ENCODE results near the gene PRTFDC1.
A peak's percentile ranks its signal among the peaks of the same experiment; 100 is the strongest.
"Not testable (repeated sequence)": the region's sequence is repeated elsewhere in the genome, so short reads cannot be mapped to it uniquely, and the experiment has no call there.

The PRTFDC1 gene

GRCh38 chr10:24952143-24952706, at the start of gene PRTFDC1:
Gene PRTFDC1, minus strand, starts transcription at chr10:24952606. Its CDS starts 31 bp downstream, at chr10:24952575.
- DNase-seq (ENCODE audit: low spot score) = peak; percentile 30

GRCh38 chr10:24998044-24998443, 45.6 kb upstream of the PRTFDC1 start:
- no peak for DNase-seq (ENCODE audit: low spot score)

GRCh38 chr10:24995072-24995471, 42.7 kb upstream of the PRTFDC1 start:
- no peak for DNase-seq (ENCODE audit: low spot score)

GRCh38 chr10:24993237-24993958, 41.0 kb upstream of the PRTFDC1 start:
- peak; percentile 79 for DNase-seq (ENCODE audit: low spot score)

GRCh38 chr10:24992512-24993133, 40.2 kb upstream of the PRTFDC1 start:
- DNase-seq (ENCODE audit: low spot score) = no peak

DNA sequence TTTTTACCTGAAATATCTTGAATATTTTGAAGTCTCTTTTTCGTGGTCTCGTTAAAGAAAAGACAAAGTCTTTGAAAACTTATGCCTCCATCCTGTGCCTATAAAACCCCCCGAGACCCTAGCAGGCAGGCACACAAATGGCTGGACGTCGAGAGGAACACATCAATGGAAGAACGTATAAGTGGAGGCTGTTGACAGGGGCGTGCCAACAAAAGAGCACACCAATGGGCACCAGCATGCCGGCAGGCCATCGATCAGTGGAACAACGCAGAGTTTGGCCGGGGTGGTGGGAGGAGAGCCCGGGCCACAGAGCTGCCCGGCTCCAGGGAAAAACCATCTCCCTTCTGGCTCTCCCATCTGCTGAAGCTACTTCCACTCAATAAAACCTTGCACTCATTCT, 38.9 kb upstream of the PRTFDC1 start:
- DNase-seq (ENCODE audit: low spot score) = no peak

DNA sequence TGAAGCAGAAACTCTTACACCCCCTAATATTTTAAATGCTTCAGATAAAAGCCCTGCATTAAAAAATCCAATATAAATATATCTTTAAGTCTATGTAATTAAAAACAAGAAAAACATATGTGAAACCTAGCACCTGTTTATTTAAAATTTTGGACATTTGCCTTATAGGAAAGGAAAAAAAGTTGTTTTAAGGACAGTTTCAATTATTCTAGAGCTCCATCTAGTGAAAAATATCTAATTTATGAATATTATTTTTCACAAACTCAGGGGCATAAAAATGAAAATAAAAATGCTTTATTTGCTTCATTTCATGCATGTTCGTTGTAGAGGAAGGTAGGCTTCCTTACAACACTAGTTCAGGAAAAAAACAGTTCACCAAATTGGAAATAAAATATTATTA, 37.5 kb upstream of the PRTFDC1 start:
- DNase-seq (ENCODE audit: low spot score) = no peak

- no peak for DNase-seq (ENCODE audit: low spot score)
These were observed 36.6 kb upstream of the PRTFDC1 start for GRCh38 chr10:24988831-24989640.

DNA sequence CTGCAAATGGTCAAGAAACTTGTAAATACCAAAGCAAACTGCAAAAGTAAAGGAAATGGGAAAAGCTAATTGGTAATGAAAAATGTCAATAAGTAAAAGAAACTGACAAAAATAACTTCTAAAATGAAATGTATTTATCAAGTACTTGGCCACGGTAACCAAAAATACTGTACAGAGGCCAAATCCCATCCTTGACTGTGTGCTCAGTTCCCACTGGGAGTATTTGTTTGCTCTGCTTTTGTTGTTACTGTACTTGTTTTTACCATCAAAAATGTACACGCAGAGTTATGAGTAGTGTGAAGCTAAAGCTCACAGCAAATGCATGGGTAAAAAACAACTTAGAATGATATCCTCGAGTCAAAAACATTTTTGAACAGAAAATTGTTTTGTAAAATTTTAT, 32.5 kb upstream of the PRTFDC1 start:
- DNase-seq (ENCODE audit: low spot score) = no peak

GRCh38 chr10:24983946-24984345, 31.5 kb upstream of the PRTFDC1 start:
- no peak for DNase-seq (ENCODE audit: low spot score)

DNA sequence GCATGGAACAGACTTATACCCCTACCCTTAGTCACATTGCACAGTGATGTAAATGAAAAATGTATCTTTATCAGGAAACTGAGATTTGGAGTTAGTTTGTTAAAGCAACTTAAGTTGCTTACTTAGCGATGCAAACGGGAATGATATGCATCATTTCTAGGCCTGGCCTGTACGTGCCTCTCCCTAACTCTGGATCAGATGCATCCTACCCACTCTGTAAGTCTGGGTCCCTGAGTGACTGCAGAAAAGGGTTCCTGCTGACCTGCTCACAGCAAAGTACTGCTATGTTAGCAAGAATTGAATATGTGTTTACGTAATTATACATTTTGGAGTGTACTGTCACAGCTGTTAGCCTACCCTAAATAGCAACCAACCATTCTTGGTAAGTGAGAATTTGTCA, 30.7 kb upstream of the PRTFDC1 start:
- DNase-seq (ENCODE audit: low spot score) = no peak

DNA sequence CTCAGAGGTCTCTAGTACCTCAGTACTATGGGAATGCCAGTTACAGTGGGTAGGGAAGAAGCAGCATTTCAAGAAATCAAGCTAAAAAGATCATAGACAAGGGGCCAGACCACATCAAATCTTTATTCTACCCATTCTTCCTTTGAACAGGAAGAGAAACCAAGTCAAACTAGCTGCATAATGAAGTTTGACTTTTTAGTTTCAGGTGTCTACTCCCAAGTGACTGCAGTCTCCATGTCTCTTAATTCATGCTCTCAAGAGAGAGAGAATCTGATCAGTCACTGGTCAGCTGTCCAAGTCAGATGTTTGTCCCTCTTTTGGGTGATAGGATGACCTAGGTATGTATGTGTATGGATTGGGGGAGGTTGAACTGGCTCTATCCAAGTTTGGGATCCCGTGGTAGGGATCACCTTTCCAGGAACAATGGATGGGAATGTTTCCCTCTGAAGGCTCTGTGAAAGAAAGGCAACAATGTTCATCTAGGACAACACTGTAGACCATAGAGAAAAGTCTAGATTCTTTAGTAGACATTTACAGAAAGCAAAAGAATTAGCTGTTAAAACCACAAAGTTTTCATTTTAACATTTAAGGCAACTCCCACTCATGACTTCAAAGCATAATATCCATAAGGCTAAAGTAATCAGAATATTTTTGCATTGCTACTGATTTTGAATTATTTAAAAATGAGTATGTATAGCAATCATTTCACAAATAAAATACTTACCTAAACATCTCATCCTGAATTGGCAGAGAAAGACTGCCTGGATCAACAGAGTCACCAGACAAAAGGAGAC, 30.1 kb upstream of the PRTFDC1 start:
- DNase-seq (ENCODE audit: low spot score) = no peak

DNA sequence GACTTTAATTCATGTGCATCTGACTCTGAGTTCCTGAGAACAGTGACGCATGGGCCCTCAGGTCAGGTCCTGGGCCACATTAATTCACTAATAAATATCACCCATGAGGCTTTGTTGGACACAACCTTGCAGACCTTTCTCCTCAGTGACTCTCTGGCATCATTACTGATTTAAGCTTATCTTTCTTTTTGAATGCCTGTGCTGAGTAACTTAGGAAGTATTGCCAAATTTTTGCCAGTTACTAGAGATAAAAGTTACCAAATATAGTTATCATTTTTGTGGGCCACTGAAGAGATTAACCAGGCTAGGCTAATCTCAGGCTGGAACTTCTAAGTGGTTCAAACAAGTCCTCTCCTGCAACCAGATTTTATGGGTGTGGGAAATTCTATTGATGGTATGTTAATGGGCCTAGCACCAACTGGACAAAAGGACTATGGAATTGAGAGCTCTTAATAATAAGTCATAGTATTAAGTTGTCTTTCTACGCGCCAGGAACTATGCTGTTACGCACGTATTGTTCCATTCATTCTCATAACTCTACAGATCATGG, 28.8 kb upstream of the PRTFDC1 start:
- DNase-seq (ENCODE audit: low spot score) = no peak

DNA sequence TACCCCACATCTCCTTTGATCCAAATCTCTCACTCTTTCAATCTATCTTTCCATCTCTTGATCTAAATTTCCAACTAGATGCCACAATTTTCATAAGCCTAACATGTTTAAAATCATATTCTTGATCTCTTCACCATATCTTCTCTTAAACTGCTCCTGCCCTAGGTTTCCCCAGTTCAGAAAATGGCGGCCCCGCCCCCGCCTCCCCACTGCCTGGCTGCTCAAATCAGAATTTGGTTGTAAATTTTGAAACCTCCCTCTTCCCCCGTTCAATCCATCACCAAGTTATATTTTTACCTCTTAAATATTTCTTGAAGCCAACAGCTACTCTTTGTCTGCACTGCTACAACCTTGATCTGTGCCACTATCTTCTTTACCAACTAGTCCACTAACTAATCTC, 27.3 kb upstream of the PRTFDC1 start:
- no peak for DNase-seq (ENCODE audit: low spot score)

GRCh38 chr10:24974976-24975375, 22.6 kb upstream of the PRTFDC1 start:
- DNase-seq (ENCODE audit: low spot score) = no peak

DNA sequence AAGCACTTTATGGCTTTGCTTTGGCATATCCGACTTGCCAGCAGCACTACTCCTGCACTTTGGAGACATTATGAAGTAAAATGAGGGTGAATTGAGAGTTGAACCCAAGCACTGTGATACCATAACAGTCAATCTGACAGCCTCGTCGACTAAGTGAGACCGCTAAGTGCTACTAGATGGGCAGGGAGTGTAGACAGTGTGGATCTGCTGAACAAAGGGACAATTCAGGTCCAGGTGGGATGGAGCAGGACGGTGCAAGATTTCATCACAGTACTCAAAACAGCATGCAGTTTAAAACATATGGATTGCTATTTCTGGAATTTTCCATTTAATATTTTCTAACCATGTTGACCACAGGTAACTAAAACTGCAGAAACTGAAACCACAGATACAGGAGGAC, 20.8 kb upstream of the PRTFDC1 start:
- no peak for DNase-seq (ENCODE audit: low spot score)

DNA sequence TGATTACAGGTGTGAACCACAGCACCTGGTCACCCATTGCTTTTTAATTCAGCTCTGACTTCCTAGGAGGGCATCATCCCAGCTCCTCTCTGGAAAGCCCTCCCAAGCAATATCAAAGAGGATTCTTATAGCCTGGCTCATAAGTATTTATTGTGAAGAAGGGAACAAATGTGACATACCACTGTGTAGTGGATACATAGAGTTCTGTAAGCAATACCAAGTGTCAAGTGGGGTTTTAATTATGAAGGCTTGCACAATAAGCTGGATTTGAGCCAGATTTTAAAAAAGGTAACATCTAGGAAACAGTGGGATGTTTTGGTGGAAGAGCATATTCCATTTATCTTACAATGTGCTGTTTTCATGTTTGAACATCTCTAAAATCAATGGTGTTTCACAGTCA, 19.0 kb upstream of the PRTFDC1 start:
- DNase-seq (ENCODE audit: low spot score) = no peak

- no peak for DNase-seq (ENCODE audit: low spot score)
These were observed 17.5 kb upstream of the PRTFDC1 start for GRCh38 chr10:24969841-24970281.

DNA sequence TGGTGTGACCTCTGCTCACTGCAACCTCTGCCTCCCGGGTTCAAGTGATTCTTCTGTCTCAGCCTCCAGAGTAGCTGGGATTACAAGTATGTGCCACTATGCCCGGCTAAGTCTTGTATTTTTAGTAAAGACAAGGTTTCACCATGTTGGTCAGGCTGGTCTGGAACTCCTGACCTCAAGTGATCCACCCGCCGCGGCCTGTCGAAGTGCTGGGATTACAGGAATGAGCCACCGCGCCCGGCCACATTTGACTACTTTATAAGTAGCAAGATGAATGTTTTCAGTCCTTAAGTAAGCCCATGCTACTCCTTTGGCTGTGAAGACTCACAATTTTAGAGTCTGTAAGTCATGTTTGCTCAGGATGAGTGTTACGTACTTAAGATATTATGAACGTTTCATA, 16.5 kb upstream of the PRTFDC1 start:
- not testable (repeated sequence) for DNase-seq (ENCODE audit: low spot score)

GRCh38 chr10:24968349-24968748, 15.9 kb upstream of the PRTFDC1 start:
- DNase-seq (ENCODE audit: low spot score) = no peak

- DNase-seq (ENCODE audit: low spot score) = no peak
These were observed 14.6 kb upstream of the PRTFDC1 start for GRCh38 chr10:24966962-24967481.
